B cell (primary cell): ENCODE data around the gene AFDN. TPM values are rescaled to one million over a fixed set of nuclear protein-coding genes. Genes with fewer than 3 reads are reported as not detected.

Source experiments
- ATAC-seq: fragments of 200-7000 bp; cut with Tn5 transposase; one replicate; pipeline ENCODE4 v1.10.0; 2021; ENCODE audit warnings: low read depth, mild to moderate bottlenecking, moderate number of reproducible peaks, moderate library complexity
- CTCF ChIA-PET: fragments of 350-600 bp; sonication (Branson Sonifier 250); formaldehyde crosslinking; loops from one replicate; lab custom pipeline; 2021; ENCODE audit warnings: antibody characterized with exemption, inconsistent platforms; lab: Charles Lee
- POLR2A ChIA-PET: fragments of 350-600 bp; sonication (Branson Sonifier 250); formaldehyde crosslinking; loops from one replicate; lab custom pipeline; 2021; ENCODE audit warnings: antibody characterized with exemption; lab: Charles Lee
- DNase-seq: peaks from one replicate; pipeline ENCODE4 v3.0.0; 2013
- H2AFZ ChIP-seq: 2 replicates; pipeline ENCODE4 v1.6.1; 2012; ENCODE audit warnings: mild to moderate bottlenecking, low read depth, low read length; ENCODE audit not compliant: insufficient read depth, poor library complexity, severe bottlenecking
- H3K27ac ChIP-seq, 2 donors: 1 replicate in 1 of 2; 2 replicates in 1 of 2; pipeline ENCODE4 v1.5.1; 2012 to 2013; ENCODE audit warnings: low read length in 2 of 2, mild to moderate bottlenecking in 2 of 2, moderate library complexity in 1 of 2
- H3K27me3 ChIP-seq, 4 experiments: fragments of 200-600 bp in 1 of 4; sonication (generic) in 1 of 4; replicated peaks in 1 of 4; 1 replicate in 2 of 4; 2 replicates in 2 of 4; pipeline versions ENCODE4 v1.6.1 to v1.7.0; 2013 to 2016; ENCODE audit warnings: low read length in 3 of 4, mild to moderate bottlenecking in 2 of 4, mixed read lengths in 1 of 4, moderate library complexity in 1 of 4; ENCODE audit not compliant: insufficient read depth in 4 of 4, control insufficient read depth in 3 of 4; ENCODE audit errors: control extremely low read depth in 1 of 4
- H3K36me3 ChIP-seq, 2 experiments: replicated peaks in 1 of 2; 1 replicate in 1 of 2; 2 replicates in 1 of 2; pipeline versions ENCODE4 v1.6.1 to v1.7.1; 2013; ENCODE audit warnings: low read length in 1 of 2; ENCODE audit not compliant: insufficient read depth in 2 of 2, control insufficient read depth in 1 of 2; ENCODE audit errors: control extremely low read depth in 1 of 2, extremely low read depth in 1 of 2
- H3K4me1 ChIP-seq, 2 donors: fragments of 200-600 bp in 1 of 2; sonication (generic) in 1 of 2; 1 replicate in 1 of 2; 2 replicates in 1 of 2; pipeline versions ENCODE4 v1.5.1 to v1.6.1; 2013 to 2017; ENCODE audit warnings: low read length in 2 of 2; ENCODE audit not compliant: control insufficient read depth in 2 of 2, insufficient read depth in 2 of 2
- H3K4me2 ChIP-seq: replicated peaks from 2 replicates; pipeline ENCODE3; 2012; ENCODE audit warnings: mild to moderate bottlenecking, low read depth, low read length; ENCODE audit not compliant: poor library complexity, severe bottlenecking
- H3K4me3 ChIP-seq, 5 experiments: fragments of 200-600 bp in 1 of 5; sonication (generic) in 1 of 5; 1 replicate in 3 of 5; 2 replicates in 2 of 5; pipeline versions ENCODE4 v1.5.1 to v1.7.0; 2011 to 2016; ENCODE audit warnings: low read length in 4 of 5, mild to moderate bottlenecking in 4 of 5, low read depth in 2 of 5, control low read depth in 1 of 5, moderate library complexity in 1 of 5; ENCODE audit not compliant: insufficient read depth in 1 of 5; ENCODE audit errors: control extremely low read depth in 1 of 5, extremely low read depth in 1 of 5
- H3K79me2 ChIP-seq: fragments of 200-600 bp; sonication (generic); one replicate; pipeline ENCODE4 v1.6.0; 2016; ENCODE audit warnings: low read length; ENCODE audit not compliant: control insufficient read depth, insufficient read depth
- H3K9ac ChIP-seq: fragments of 200-600 bp; sonication (generic); 2 replicates; pipeline ENCODE4 v1.6.1; 2017; ENCODE audit warnings: mild to moderate bottlenecking, low read length, moderate library complexity
- H3K9me3 ChIP-seq, 3 donors: one replicate each; pipeline versions ENCODE4 v1.6.1 to v1.7.1; 2013; ENCODE audit warnings: low read length in 2 of 3; ENCODE audit not compliant: control insufficient read depth in 2 of 3, insufficient read depth in 1 of 3; ENCODE audit errors: control extremely low read depth in 1 of 3
- H4K20me1 ChIP-seq: 2 replicates; pipeline ENCODE4 v1.6.0; 2012; ENCODE audit warnings: mild to moderate bottlenecking, low read length; ENCODE audit not compliant: insufficient read depth, control insufficient read depth, poor library complexity, severe bottlenecking
- H3K27ac Mint-ChIP-seq: one replicate; pipeline ENCODE4 v1.8.0; 2021; ENCODE audit warnings: mixed read lengths
- H3K27me3 Mint-ChIP-seq: one replicate; pipeline ENCODE4 v1.8.0; 2021; ENCODE audit warnings: mixed read lengths
- H3K4me1 Mint-ChIP-seq: one replicate; pipeline ENCODE4 v1.8.0; 2021; ENCODE audit warnings: mixed read lengths
- H3K4me3 Mint-ChIP-seq: one replicate; pipeline ENCODE4 v1.8.0; 2021; ENCODE audit warnings: mixed read lengths
- H3K9me3 Mint-ChIP-seq: one replicate; pipeline ENCODE4 v1.8.0; 2022; ENCODE audit warnings: mixed read lengths; ENCODE audit not compliant: insufficient read depth
- CTCF ChIP-seq: fragments of 200-600 bp; IDR thresholded peaks from one replicate; pipeline ENCODE4 v1.8.0; 2022; ENCODE audit warnings: antibody characterized with exemption, mild to moderate bottlenecking
- EZH2 ChIP-seq: IDR thresholded peaks from 2 replicates; pipeline ENCODE4 v1.6.1; 2012; ENCODE audit warnings: borderline replicate concordance, low read depth, mild to moderate bottlenecking, moderate library complexity, low read length; ENCODE audit not compliant: insufficient read depth, poor library complexity, severe bottlenecking
- WGBS: methylation state at CpG from one replicate; pipeline ENCODE4 v1.1.5; 2013; ENCODE audit warnings: missing lambda C conversion rate; ENCODE audit not compliant: insufficient coverage; 5-methylcytosine and 5-hydroxymethylcytosine counted together
- intact Hi-C: fragments of 100-400 bp; cut with micrococcal nuclease; formaldehyde crosslinking; loops from one replicate; pipeline ENCODE4 v1.10.0; 2022
- polyA plus RNA-seq: library from polyadenylated mRNA; depleted of rRNA; stranded (reverse); fragments of >200 nt; gene quantifications from 2 replicates; pipeline ENCODE4 v1.2.3, GENCODE V29; 2012
- total RNA-seq, 2 donors: library from RNA; stranded (reverse); fragments of 120-200 nt in 1 of 2; gene quantifications; 1 replicate in 1 of 2; 2 replicates in 1 of 2; pipeline versions ENCODE4 v1.2.3 to v1.2.4, GENCODE V29; 2013 to 2022

The AFDN gene
- total and polyA plus RNA-seq, 2 donors (not counting 1 experiment from before 2014, with no cell fraction given): 15.4 to 70.5 TPM

DNA sequence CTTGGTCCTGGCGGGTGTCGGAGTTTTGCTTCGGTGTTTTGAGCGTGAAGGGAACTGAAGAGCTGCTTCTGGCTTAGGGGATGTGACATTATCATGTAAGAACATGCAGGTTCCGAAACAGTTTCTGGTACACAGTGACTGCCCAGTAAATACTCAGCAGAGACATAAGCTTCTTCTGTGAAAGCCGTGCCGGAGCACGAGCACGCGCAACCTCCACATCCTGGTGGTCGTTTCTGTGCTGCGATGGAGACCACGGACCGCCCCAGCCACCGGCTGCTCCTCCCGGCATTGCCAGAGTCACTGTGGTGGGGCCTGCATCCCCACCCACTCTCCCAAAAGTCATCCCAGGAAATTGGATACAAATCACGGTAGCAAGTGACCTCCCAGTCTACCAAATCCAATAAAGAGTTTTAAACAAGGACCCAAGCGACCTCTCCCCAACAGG lies 189.5 kb downstream of the AFDN start:
- intact Hi-C loops: no loop called here
- DNase-seq: no peak
- peaks cover 0 to 36% (median 12%) of the 10 kb centered on the region in 3 donors for H3K9me3 ChIP-seq
- no peak overlapping the region for H3K27ac ChIP-seq
- H3K27me3 Mint-ChIP-seq: peaks cover 5% of the 10 kb centered on the region
- CTCF ChIA-PET: no interaction called here
- H3K79me2 ChIP-seq: no peaks in the 10 kb centered on the region
- no peaks in the 10 kb centered on the region for H3K4me1 ChIP-seq
- no peak overlapping the region for H3K9ac ChIP-seq
- H3K4me3 ChIP-seq: no peak overlapping the region
- no peaks in the 10 kb centered on the region for H4K20me1 ChIP-seq
- peaks cover 13% of the 10 kb centered on the region for H3K9me3 Mint-ChIP-seq
- H3K36me3 ChIP-seq: no peaks in the 10 kb centered on the region
- H3K4me3 Mint-ChIP-seq: no peak overlapping the region
- no peak overlapping the region for H2AFZ ChIP-seq
- TF ChIP-seq EZH2 (no peak), CTCF (no peak)
- H3K4me2 ChIP-seq: no peak overlapping the region
- POLR2A ChIA-PET: no interaction called here
- no peaks in the 10 kb centered on the region for H3K4me1 Mint-ChIP-seq
- no peak for ATAC-seq
- 95% methylated on average over 17 of the region's 18 CpGs for WGBS
- H3K27ac Mint-ChIP-seq: no peak overlapping the region
- H3K27me3 ChIP-seq: no peaks in the 10 kb centered on the region

- H4K20me1 ChIP-seq: no peaks in the 10 kb centered on the region
- no peaks in the 10 kb centered on the region for H3K4me1 ChIP-seq
- TF ChIP-seq EZH2: no peak
- ATAC-seq (no peak), DNase-seq (no peak)
- 93% methylated on average over 16 of the region's 18 CpGs for WGBS
- H3K4me1 Mint-ChIP-seq: no peaks in the 10 kb centered on the region
- no peak overlapping the region for H3K9ac ChIP-seq
- intact Hi-C loops: no loop called here
- peaks cover 5% of the 10 kb centered on the region for H3K27me3 Mint-ChIP-seq
- no peaks in the 10 kb centered on the region for H3K79me2 ChIP-seq
- H2AFZ ChIP-seq: no peak overlapping the region
- H3K9me3 Mint-ChIP-seq: peaks cover 7% of the 10 kb centered on the region
- H3K27ac ChIP-seq: no peak overlapping the region
- ChIA-PET CTCF (no interaction called here), POLR2A (no interaction called here)
- H3K36me3 ChIP-seq: no peaks in the 10 kb centered on the region
- H3K27ac Mint-ChIP-seq: no peak overlapping the region
- no peak overlapping the region for H3K4me3 Mint-ChIP-seq
- no peaks in the 10 kb centered on the region for H3K27me3 ChIP-seq
- H3K9me3 ChIP-seq: peaks cover 0 to 36% (median 7%) of the 10 kb centered on the region in 3 donors
- no peak overlapping the region for H3K4me3 ChIP-seq
- H3K4me2 ChIP-seq: no peak overlapping the region
These were observed 190.2 kb downstream of the AFDN start for GRCh38 chr6:168016721-168017525.
